NCI-H526 treated with DMSO at 0.1 percent for 48 hours (cell line): Measurements from ENCODE around the gene CRLF3.
"Not testable (repeated sequence)": the region's sequence is repeated elsewhere in the genome, so short reads cannot be mapped to it uniquely, and the experiment has no call there.

ENCODE experiments used
- DNase-seq: peaks from one replicate; lab custom pipeline; 2025; lab: John Stamatoyannopoulos, UW

The CRLF3 gene

GRCh38 chr17:30814860-30815259, 9.6 kb downstream of the CRLF3 start:
- DNase-seq = not testable (repeated sequence)

GRCh38 chr17:30814236-30814635, 10.3 kb downstream of the CRLF3 start:
- DNase-seq = not testable (repeated sequence)

- DNase-seq = no peak
Measured at GRCh38 chr17:30812218-30813177, 12.0 kb downstream of the CRLF3 start.

- DNase-seq = no peak
Measured at GRCh38 chr17:30809867-30810266, 14.6 kb downstream of the CRLF3 start.

- no peak for DNase-seq
Measured at GRCh38 chr17:30808785-30809286, 15.7 kb downstream of the CRLF3 start.

- DNase-seq = no peak
Measured at GRCh38 chr17:30807896-30808295, 16.6 kb downstream of the CRLF3 start.

GRCh38 chr17:30805944-30806456, 18.5 kb downstream of the CRLF3 start:
- no peak for DNase-seq

GRCh38 chr17:30801671-30802070, 22.8 kb downstream of the CRLF3 start:
- no peak for DNase-seq

GRCh38 chr17:30796016-30796415, 28.5 kb downstream of the CRLF3 start:
- DNase-seq = no peak

GRCh38 chr17:30794372-30794771, 30.1 kb downstream of the CRLF3 start:
- no peak for DNase-seq

- no peak for DNase-seq
Measured at GRCh38 chr17:30793282-30793977, 31.1 kb downstream of the CRLF3 start.

GRCh38 chr17:30790279-30790678, 34.2 kb downstream of the CRLF3 start:
- no peak for DNase-seq

- no peak for DNase-seq
Measured at GRCh38 chr17:30788918-30789317, 35.6 kb downstream of the CRLF3 start.

GRCh38 chr17:30782206-30782605, 42.3 kb downstream of the CRLF3 start:
- no peak for DNase-seq

- DNase-seq = no peak
Measured at GRCh38 chr17:30780343-30780742, 44.1 kb downstream of the CRLF3 start.

- DNase-seq = not testable (repeated sequence)
Measured at GRCh38 chr17:30768771-30769170, 55.7 kb downstream of the CRLF3 start.

- DNase-seq = not testable (repeated sequence)
Measured at GRCh38 chr17:30767641-30768404, 56.7 kb downstream of the CRLF3 start.

GRCh38 chr17:30761060-30761459, 63.4 kb downstream of the CRLF3 start:
- no peak for DNase-seq

- DNase-seq = not testable (repeated sequence)
Measured at GRCh38 chr17:30753291-30753690, 71.2 kb downstream of the CRLF3 start.

- not testable (repeated sequence) for DNase-seq
Measured at GRCh38 chr17:30750982-30751381, 73.5 kb downstream of the CRLF3 start.

- not testable (repeated sequence) for DNase-seq
Measured at GRCh38 chr17:30747621-30748020, 76.9 kb downstream of the CRLF3 start.

GRCh38 chr17:30742669-30743068, 81.8 kb downstream of the CRLF3 start:
- DNase-seq = not testable (repeated sequence)
